AG04450 (cell line): Measurements from ENCODE around the gene FOXJ1. TPM values are rescaled to one million over a fixed set of nuclear protein-coding genes. Genes with fewer than 3 reads are reported as not detected.

Experiments
- CTCF ChIA-PET: fragments of 300-600, 350-600 bp; formaldehyde crosslinking; extraction: SDS; loops from one replicate; lab custom pipeline; 2022; ENCODE audit warnings: antibody characterized with exemption, inconsistent platforms; lab: Charles Lee
- POLR2A ChIA-PET: fragments of 350-600 bp; formaldehyde crosslinking; extraction: SDS; loops from one replicate; lab custom pipeline; 2021; ENCODE audit warnings: antibody characterized with exemption, inconsistent platforms; lab: Yijun Ruan, JAX
- DNase-seq: peaks from one replicate; pipeline ENCODE4 v3.0.0-alpha.2; 2011; ENCODE audit warnings: low read depth, low spot score
- H3K27ac ChIP-seq: one replicate; pipeline ENCODE4 v1.5.1; 2012; ENCODE audit warnings: low read depth, low read length, control low read depth
- H3K27me3 ChIP-seq: one replicate; pipeline ENCODE4 v1.6.0; 2012; ENCODE audit warnings: low read length; ENCODE audit not compliant: control insufficient read depth, insufficient read depth
- H3K4me3 ChIP-seq: 2 replicates; pipeline ENCODE4 v1.5.1; 2011; ENCODE audit warnings: mild to moderate bottlenecking, low read depth, low read length, control low read depth
- H3K9me3 ChIP-seq: 2 replicates; pipeline ENCODE4 v1.5.1; 2012; ENCODE audit warnings: low read length; ENCODE audit not compliant: control insufficient read depth, insufficient read depth
- polyA plus RNA-seq: library from polyadenylated mRNA; depleted of rRNA; stranded (reverse); fragments of >200 nt; gene quantifications from 2 replicates; pipeline ENCODE4 v1.2.3, GENCODE V29; 2011
- TF ChIP-seq, protein P1 (sequence below): IDR thresholded peaks from 2 replicates; pipeline ENCODE4 v1.5.1; 2011; ENCODE audit warnings: low read depth, low read length, control low read depth, inconsistent platforms

Gene FOXJ1
- polyA plus RNA-seq, 1 experiment = not detected

DNA sequence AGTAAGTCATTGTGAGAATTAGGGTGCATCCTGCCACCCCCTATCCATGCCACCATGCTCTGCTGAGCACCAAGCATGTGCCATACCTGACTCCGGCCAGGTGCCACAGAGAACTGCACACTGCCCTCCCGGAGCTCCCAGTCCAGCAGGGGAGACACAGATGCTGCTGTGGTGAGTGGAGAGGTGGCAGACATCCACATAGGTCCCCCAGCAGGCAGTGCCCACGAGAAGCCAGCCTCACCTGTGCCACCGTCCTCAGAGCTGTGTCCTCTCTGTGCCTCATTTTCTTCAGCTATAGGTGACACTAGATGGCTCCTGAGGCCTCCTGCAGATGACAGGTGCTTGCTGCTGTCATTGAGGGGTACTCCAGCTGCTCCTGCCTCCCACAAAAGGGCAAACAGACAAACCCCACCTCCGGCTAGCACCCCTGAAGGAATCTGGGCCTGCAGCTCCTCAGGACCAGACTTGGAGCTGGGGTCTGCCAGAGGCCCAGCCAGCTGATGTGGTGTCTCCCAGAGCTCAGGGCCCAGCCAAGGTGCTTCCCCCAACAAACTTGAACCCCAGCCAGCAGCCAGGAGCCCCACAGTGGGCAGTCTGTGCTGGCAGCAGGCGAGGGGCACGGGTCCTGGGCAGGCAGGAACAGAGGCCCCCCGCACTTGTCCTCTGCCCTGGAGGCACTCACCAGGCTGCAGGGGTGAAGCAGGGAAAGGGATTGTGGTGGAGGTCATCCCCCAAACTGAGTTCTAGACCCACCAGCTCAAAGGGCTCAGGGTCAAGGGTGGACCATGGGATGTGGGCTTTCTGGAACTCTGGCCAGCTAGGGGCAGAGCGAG lies 17.1 kb downstream of the FOXJ1 start:
- TF ChIP-seq, protein P1, sequence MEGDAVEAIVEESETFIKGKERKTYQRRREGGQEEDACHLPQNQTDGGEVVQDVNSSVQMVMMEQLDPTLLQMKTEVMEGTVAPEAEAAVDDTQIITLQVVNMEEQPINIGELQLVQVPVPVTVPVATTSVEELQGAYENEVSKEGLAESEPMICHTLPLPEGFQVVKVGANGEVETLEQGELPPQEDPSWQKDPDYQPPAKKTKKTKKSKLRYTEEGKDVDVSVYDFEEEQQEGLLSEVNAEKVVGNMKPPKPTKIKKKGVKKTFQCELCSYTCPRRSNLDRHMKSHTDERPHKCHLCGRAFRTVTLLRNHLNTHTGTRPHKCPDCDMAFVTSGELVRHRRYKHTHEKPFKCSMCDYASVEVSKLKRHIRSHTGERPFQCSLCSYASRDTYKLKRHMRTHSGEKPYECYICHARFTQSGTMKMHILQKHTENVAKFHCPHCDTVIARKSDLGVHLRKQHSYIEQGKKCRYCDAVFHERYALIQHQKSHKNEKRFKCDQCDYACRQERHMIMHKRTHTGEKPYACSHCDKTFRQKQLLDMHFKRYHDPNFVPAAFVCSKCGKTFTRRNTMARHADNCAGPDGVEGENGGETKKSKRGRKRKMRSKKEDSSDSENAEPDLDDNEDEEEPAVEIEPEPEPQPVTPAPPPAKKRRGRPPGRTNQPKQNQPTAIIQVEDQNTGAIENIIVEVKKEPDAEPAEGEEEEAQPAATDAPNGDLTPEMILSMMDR = no peak
- Histone ChIP-seq H3K27me3 (peaks cover 11% of the 10 kb centered on the region), H3K9me3 (no peaks in the 10 kb centered on the region), H3K27ac (no peak overlapping the region), H3K4me3 (no peak overlapping the region)
- ChIA-PET CTCF (interaction anchor here (0.7 to 7.5 kb wide), 4 partner anchors 9 to 156 kb away, joined by 3 to 92 read pairs (median 6); no protein-coding TSS in a partner anchor), POLR2A (interaction anchor here (0.7 to 0.8 kb wide), 3 partner anchors 139 to 270 kb away, joined by 5 to 10 read pairs (median 10); no protein-coding TSS in a partner anchor)
- DNase-seq = no peak

DNA sequence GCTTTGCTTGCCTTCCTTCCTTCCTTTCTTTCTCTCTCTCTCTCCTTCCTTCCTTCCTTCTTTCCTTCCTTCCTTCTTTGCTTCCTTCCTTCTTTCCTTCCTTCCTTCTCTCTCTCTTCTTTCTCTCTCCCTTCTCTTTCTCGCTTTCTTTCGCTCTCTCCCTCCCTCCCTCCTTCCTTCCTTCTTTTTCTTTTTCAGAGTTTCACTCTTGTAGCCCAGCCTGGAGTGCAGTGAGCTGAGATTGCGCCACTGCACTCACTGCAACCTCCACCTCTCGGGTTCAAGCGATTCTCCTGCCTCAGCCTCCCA lies 17.9 kb downstream of the FOXJ1 start:
- TF ChIP-seq, protein P1 = no peak
- no peaks in the 10 kb centered on the region for H3K9me3 ChIP-seq
- no peak overlapping the region for H3K27ac ChIP-seq
- DNase-seq = no peak
- POLR2A ChIA-PET = interaction anchor here (0.7 to 0.8 kb wide), 3 partner anchors 140 to 269 kb away, joined by 5 to 10 read pairs (median 10); no protein-coding TSS in a partner anchor
- H3K4me3 ChIP-seq = no peak overlapping the region
- CTCF ChIA-PET = interaction anchor here (0.5 to 7.5 kb wide), 6 partner anchors 10 to 175 kb away, joined by 3 to 92 read pairs (median 4); no protein-coding TSS in a partner anchor
- peaks cover 8% of the 10 kb centered on the region for H3K27me3 ChIP-seq

DNA sequence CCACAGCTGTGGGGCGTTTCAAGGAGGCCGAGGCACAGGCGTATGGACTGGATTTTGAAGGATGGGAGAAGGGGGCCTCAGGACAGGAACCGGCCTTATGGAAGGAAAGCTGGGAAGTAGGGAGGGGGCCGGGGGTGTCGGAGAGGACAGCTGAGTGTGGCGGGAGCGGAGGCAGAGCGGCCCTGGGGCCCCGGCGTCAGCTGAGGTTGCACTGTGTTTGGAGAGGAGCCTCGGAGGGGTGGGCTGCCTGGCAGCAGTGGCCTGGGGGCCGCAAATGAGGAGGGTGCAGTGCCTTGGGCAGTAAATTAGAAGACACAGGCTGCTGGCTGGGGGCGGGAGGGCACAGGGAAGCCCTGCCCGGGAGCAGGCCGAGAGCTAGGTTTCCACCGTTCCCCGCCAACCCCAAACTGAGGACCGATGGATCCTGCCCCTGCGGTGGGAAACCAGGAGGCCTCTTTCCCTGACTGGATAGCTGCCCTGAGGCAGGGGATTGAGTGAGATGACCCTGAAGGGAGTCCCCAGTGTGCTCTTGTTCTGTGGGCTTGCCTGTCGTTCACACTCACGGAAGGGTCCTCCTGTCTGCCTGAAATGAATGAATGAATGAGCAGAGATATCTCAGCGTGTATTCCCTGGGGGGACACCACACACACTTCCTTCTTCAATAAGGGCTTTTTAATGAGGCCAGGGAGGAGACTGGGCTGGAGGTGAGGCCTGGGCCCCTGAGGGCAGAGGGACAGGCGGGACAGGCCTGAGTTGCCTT lies 18.4 kb downstream of the FOXJ1 start:
- Histone ChIP-seq H3K27me3 (peaks cover 8% of the 10 kb centered on the region), H3K27ac (no peak overlapping the region), H3K4me3 (no peak overlapping the region), H3K9me3 (no peaks in the 10 kb centered on the region)
- POLR2A ChIA-PET = interaction anchor here (0.7 to 0.8 kb wide), 2 partner anchors 157 to 269 kb away, joined by 5 to 10 read pairs; no protein-coding TSS in a partner anchor
- no peak for DNase-seq
- CTCF ChIA-PET = interaction anchor here (0.5 to 7.5 kb wide), 7 partner anchors 28 to 340 kb away, joined by 3 to 92 read pairs (median 4); no protein-coding TSS in a partner anchor
- TF ChIP-seq, protein P1 = no peak

DNA sequence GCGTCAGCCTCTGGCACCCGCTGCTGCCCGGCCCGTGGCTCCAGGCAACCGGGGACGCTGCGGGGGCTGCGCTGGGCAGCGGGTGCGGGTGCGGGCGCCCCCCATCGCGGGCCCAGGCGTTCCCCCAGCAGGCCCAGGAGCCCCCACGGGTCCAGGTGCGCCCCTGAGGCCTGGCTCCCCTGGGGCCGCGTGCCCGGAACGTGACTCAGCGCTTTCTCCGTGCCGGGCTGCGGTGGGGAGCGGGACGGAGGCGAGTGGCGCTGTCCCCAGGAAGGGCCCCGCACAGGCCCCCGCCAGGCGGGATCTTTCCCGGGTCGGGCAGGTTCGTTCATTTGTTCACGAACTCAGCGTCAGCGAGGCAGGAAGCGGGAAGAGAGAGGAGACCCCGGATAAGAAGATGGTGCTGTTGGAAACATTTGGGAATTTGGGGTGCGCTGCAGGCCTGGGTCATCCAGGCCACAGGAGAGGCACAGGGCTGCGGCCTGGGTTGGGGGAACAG lies 19.1 kb downstream of the FOXJ1 start:
- POLR2A ChIA-PET = interaction anchor here (1.0 kb wide), 1 partner anchor 157 kb away, joined by 3 read pairs; no protein-coding TSS in a partner anchor
- H3K4me3 ChIP-seq = no peak overlapping the region
- CTCF ChIA-PET = interaction anchor here (0.6 to 7.5 kb wide), 16 partner anchors 10 to 339 kb away, joined by 3 to 92 read pairs (median 3); partner anchors contain the start of gene GALR2
- H3K27ac ChIP-seq = no peak overlapping the region
- H3K9me3 ChIP-seq = no peaks in the 10 kb centered on the region
- no peak for DNase-seq
- peaks cover 5% of the 10 kb centered on the region for H3K27me3 ChIP-seq
- TF ChIP-seq, protein P1 = no peak
